Stimulated activated CD8-positive, alpha-beta memory T cell treated with anti-CD3 and anti-CD28 coated beads, Interleukin-15, amount 100 ng/mL, for 24 hours (primary cell): ENCODE measurements around the gene RASGRP4.
"Not testable (repeated sequence)": the region's sequence is repeated elsewhere in the genome, so short reads cannot be mapped to it uniquely, and the experiment has no call there.

Source experiments
- DNase-seq: peaks from one replicate; pipeline ENCODE4 v3.0.0-alpha.2; 2020; ENCODE audit warnings: low read depth

RASGRP4 gene

GRCh38 chr19:38425810-38426466, at the start of gene RASGRP4:
Gene RASGRP4 (minus strand): TSS chr19:38426219. CDS start chr19:38426091, 128 bp downstream.
- no peak for DNase-seq

DNA sequence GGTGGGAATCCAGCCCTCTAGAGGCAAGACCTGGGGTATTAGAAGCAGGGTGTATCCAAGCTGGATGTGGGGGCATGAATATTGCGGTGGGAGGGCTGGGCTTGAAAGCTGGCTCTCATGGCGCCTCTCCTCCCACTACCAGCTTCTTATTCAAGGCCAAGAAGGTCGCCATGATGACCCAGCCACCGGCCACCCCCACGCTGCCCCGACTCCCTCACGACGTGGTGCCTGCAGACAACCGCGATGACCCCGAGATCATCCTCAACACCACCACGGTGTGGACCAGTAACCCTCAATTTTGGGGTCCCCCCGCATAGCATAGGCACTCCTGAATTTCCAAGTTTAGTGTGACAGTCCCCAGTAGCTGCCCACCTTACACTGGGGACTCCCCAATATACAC, 49.2 kb upstream of the RASGRP4 start:
- no peak for DNase-seq

DNA sequence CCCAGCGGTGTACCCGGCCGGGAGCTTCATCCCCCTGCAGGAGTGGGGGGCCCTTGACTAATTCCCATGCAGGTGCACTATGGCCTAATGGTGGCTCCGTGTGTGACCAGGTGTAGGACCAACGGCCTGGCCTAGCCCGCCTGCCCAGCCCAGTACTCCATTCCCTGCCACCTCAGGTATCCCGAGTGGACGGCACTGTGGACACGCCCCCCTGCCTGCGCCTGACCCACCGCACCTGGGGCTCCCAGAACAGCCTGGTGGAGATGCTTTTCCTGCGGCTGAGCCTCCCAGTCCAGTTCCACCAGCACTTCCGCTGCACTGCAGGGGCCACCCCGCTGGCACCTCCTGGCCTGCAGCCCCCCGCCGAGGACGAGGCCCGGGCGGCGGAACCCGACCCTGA, 47.2 kb upstream of the RASGRP4 start:
- DNase-seq: no peak

DNA sequence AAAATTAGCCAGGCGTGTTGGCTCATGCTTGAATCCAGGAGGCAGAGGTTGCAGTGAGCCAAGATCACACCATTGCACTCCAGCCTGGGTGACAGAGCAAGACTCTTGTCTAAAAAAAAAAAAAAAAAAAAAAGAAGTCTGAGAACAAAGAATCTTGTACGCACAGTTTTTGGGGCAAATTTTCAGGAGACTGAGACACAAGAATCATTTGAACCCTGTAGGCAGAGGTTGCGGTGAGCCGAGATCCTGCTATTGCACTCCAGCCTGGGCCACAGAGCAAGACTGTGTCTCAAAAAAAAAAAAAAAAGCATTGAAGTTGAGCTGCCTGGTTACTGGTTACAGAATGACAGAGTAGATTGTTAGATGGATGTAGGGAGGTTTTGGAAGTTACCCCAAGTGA, 46.7 kb upstream of the RASGRP4 start:
- DNase-seq: not testable (repeated sequence)

DNA sequence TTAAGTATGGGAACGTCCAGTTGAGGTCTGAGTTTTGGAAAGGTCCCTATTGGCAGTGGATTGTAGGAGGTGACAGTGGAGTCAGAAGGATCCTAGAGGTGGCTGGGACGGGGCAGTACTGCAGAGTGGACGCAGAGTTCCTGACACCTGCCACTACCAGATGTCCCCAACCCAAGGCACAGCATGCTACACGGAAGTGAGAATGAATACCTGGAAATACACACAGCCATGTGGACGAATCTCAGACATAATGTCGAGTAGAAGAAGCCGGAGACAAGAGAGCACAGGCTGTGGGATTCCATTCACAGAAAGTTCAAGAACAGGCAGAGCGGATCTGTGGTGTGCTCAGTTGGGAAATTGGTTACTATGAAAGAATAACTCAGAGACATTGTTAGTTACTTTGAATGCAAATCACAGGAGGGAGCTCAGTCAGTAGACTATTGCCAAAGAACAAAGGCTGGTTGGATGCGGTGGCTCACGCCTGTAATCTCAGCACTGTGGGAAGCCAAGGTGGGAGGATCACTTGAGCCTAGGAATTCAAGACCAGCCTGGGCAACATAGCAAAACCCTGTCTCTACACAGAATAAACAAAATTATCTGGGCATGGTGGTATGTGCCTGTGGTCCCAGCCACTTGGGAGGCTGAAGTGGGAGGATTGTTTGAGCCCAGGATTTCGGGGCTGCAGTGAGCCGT, 44.9 kb upstream of the RASGRP4 start:
- no peak for DNase-seq

DNA sequence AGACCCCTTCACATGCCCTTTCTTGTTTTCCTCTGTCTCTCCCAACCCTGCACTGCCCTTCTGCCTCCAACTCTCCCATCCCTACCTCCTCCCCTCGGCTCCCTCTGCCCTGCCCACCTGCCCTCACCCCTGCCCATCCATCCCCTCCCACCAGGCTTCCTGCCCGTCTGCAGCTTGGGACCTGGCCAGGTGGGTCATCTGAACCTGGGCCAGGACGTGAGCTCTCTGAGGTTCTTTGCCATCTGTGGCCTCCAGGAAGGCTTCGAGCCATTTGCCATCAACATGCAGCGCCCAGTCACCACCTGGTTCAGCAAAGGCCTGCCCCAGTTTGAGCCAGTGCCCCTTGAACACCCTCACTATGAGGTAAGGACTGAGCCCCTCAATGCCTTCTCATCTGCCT, 43.1 kb upstream of the RASGRP4 start:
- DNase-seq: no peak

DNA sequence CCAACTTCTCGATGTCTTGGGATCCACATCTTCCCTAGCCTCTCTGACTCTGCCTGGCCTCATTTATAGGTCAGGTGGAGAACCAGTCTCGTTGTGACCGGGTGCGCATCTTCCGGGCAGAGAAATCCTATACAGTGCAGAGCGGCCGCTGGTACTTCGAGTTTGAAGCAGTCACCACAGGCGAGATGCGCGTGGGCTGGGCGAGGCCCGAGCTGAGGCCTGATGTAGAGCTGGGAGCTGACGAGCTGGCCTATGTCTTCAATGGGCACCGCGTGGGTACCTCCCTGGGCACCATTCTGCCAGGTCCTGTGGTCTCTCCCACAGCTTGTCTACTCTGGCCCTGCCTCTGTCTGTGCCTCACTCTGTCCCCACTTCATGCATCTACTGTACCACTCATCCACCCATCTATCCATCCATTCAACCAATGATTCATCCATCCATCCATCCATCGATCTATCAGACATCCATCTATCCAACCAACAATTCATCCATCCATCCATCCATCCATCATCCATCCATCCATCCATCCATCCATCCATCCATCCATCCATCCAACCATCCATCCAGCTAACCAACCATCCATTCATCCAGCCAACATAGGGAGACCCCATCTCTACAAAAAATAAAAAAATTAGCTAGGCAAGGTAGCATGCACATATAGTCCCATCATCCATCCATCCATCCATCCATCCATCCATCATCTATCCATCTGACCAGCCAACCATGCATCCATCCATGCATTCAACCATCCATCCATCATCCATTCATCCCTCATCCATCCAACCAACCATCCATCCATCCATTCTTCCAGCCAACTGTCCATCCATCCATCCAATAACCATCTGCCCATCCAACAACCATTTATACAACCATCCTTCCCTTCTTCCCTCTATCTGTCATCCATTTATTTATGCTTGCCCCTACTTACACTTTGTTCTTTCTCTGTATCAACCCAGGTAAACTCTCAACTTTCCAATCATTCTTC, 41.8 kb upstream of the RASGRP4 start:
- no peak for DNase-seq

- no peak for DNase-seq
Observed at GRCh38 chr19:38466050-38466449, 40.0 kb upstream of the RASGRP4 start.

DNA sequence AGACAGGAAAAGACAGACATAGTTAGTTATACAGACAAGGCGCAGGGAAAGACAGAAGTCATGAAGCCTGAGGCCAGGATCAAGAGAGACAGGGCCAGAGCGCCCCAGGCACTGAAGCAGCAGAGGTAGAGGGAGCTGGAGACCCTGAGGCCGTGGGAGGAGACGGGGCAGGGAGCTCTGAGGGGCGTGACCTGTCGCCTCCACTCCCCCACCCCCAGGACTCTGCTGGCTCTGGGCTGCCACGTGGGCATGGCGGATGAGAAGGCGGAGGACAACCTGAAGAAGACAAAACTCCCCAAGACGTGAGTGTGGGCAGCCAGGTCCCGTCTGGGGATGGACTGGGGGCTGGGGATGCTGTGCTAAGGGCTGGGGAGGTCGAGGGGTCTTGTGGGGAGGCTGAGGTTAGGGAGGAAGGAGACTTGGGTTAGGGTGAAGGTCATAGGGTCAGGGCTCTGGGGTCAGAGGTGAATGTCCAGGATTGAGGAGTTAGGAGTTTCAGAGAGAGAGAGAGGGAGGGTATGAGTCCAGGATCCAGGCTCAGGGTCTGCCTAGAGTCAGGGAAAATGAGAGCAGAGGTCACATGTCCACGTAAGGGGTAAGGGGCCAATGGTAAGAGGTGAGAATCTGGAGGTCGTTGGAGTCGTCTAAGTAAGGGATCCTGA, 38.5 kb upstream of the RASGRP4 start:
- no peak for DNase-seq

GRCh38 chr19:38463365-38463764, 37.3 kb upstream of the RASGRP4 start:
- DNase-seq: no peak

DNA sequence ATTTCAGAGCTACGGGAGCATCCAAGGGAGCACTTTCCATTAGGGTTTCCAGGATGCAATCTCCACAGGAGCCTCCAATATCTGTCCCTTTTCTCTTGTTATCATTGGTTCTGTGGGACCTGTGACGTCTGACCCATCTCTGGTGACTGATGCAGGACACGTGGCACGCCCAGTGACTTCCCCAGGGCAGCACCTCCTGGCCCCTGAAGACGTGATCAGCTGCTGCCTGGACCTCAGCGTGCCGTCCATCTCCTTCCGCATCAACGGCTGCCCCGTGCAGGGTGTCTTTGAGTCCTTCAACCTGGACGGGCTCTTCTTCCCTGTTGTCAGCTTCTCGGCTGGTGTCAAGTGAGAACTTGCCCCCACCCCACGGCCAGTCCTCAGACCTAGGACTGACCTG, 33.0 kb upstream of the RASGRP4 start:
- DNase-seq: no peak

DNA sequence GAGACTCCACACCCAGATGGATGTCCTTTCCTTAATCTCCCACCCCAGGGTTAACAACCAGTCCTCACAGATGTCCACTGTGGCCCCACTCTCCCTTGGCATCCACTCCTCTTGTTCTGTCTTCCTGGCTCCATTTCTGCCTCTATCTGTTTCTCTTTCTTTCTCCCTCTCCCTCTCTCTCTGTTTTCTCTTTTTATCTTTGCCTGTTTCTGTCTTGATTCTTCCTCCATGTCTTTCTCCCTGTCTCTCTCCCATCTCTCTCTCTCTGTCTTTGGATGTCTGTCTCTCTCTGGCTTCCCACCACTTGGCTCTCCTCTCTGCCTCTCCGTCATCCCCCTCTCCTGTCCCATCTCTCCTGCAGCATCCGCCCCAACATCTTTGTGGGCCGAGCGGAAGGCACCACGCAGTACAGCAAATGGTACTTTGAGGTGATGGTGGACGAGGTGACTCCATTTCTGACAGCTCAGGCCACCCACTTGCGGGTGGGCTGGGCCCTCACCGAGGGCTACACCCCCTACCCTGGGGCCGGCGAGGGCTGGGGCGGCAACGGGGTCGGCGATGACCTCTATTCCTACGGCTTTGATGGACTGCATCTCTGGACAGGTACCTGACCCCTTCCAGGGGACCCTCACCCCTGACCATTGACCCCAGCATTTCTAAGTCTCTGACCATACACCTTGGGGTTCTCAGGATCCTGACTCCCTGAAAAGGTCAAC, 31.8 kb upstream of the RASGRP4 start:
- DNase-seq: no peak

- DNase-seq: no peak
Observed at GRCh38 chr19:38457202-38457601, 31.2 kb upstream of the RASGRP4 start.

GRCh38 chr19:38455031-38455430, 29.0 kb upstream of the RASGRP4 start:
- no peak for DNase-seq

GRCh38 chr19:38453596-38453995, 27.6 kb upstream of the RASGRP4 start:
- DNase-seq: no peak

DNA sequence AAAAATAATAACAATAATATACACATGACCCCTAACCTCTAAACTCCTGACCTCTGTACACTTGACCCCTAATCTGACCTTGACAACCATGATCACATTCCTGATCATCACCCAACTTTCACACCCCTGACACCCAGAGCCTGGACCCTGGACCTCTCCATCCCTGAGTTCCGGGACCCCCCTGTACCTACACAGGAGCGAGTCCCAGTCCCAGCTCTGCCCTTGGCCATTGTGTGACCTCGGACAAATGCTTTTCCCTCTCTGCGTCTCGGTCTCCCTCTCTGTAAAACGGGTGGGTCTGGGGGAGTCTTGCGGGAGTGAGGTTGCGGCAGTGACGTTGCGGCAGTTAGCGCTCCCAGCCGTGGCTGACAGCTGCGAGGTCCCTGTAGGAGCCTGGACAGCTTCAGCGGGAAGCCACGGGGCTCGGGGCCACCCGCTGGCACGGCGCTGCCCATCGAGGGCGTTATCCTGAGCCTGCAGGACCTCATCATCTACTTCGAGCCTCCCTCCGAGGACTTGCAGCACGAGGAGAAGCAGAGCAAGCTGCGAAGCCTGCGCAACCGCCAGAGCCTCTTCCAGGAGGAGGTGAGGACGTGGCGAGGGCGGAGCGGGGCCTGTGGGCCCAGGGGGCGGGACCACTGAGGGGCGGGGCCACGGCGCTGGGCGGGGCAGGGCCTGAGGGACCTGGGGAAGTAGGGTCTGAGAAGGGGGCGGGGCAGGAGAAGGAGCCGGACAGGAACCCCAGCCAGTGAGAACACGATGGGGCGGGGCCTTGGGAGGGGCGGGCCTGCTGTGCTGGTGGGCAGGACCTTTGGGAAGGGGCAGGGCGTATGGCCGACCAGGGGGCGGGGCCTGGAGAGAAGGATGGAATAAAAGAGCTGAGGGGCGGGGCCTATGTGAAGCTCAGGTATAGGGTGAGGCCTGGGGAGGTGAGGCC, 26.7 kb upstream of the RASGRP4 start:
- no peak for DNase-seq

- DNase-seq: no peak
Observed at GRCh38 chr19:38451629-38452028, 25.6 kb upstream of the RASGRP4 start.

- DNase-seq: no peak
Observed at GRCh38 chr19:38451036-38451435, 25.0 kb upstream of the RASGRP4 start.

GRCh38 chr19:38449518-38449917, 23.5 kb upstream of the RASGRP4 start:
- no peak for DNase-seq

DNA sequence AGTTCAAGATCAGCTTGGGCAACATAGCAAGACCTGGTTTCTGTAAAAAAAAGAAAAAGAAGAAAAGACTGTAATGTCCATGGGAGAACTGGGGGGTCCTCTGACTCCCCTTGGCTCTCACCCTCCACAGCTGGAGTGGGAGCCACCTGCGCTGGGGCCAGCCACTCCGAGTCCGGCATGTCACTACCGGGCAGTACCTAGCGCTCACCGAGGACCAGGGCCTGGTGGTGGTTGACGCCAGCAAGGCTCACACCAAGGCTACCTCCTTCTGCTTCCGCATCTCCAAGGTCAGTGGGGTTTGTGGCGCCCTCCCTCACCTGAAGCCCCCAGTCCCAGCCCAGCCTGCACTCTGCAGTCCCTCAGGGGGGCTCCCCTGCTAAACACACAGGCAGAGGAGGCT, 22.2 kb upstream of the RASGRP4 start:
- DNase-seq: no peak
